Upper lobe of left lung (tissue), 6 donors: ENCODE data around the gene GMFB. TPM values are rescaled to one million over a fixed set of nuclear protein-coding genes. Genes with fewer than 3 reads are reported as not detected.

Experiments used
- ATAC-seq, 2 donors: fragments of 200-7000 bp; cut with Tn5 transposase; one replicate each; pipeline ENCODE4 v1.9.1; 2022; ENCODE audit warnings: mild to moderate bottlenecking in 2 of 2, moderate library complexity in 2 of 2; ENCODE audit not compliant: low FRiP score in 2 of 2
- DNase-seq, 2 donors: peaks; one replicate each; pipeline ENCODE4 v3.0.0-alpha.2; 2019 to 2020
- H3K27ac ChIP-seq, 4 donors: fragments of 200-600 bp; sonication (generic); one replicate each; pipeline ENCODE4 v1.5.1; 2016 to 2019
- H3K27me3 ChIP-seq, 4 donors: fragments of 200-600 bp; sonication (generic); one replicate each; pipeline ENCODE4 v1.5.1; 2017 to 2019
- H3K36me3 ChIP-seq, 4 donors: fragments of 200-600 bp; sonication (generic); one replicate each; pipeline ENCODE4 v1.5.1; 2016 to 2019
- H3K4me1 ChIP-seq, 4 donors: fragments of 200-600 bp; sonication (generic); one replicate each; pipeline ENCODE4 v1.5.1; 2018 to 2019
- H3K4me3 ChIP-seq, 4 donors: fragments of 200-600 bp; sonication (generic); one replicate each; pipeline ENCODE4 v1.5.1; 2017 to 2019; ENCODE audit warnings: mild to moderate bottlenecking in 2 of 4, moderate library complexity in 1 of 4
- H3K9me3 ChIP-seq, 4 donors: fragments of 200-600 bp; sonication (generic); one replicate each; pipeline ENCODE4 v1.5.1; 2018 to 2019
- EP300 ChIP-seq, 4 donors: sonication (generic); formaldehyde crosslinking; IDR thresholded peaks; one replicate each; pipeline ENCODE4 v1.5.1; 2017; ENCODE audit warnings: antibody characterized with exemption in 4 of 4, control low read depth in 2 of 4
- POLR2A ChIP-seq, 4 donors: fragments of 450-650 bp; IDR thresholded peaks; one replicate each; pipeline ENCODE4 v1.5.1; 2016 to 2017; ENCODE audit warnings: antibody characterized with exemption in 4 of 4, mild to moderate bottlenecking in 2 of 4
- POLR2AphosphoS5 ChIP-seq, 2 donors: sonication (generic); formaldehyde crosslinking; IDR thresholded peaks; one replicate each; pipeline ENCODE4 v1.5.1; 2017; ENCODE audit warnings: antibody characterized with exemption in 2 of 2
- WGBS, 2 donors: methylation state at CpG; one replicate each; pipeline ENCODE4 v1.1.5; 2017 to 2018; 5-methylcytosine and 5-hydroxymethylcytosine counted together
- total RNA-seq, 6 donors: library from RNA; depleted of rRNA in 4 of 6; stranded (reverse); fragments of >200 nt in 4 of 6; gene quantifications; one replicate each; pipeline versions ENCODE4 v1.1.0 to v1.2.1, GENCODE V29; 2016 to 2021
- TF ChIP-seq, protein P1 (sequence below), 6 experiments: fragments of 450-650 bp in 4 of 6; fragments of 200-600 bp in 2 of 6; sonication (generic) in 2 of 6; IDR thresholded peaks; one replicate each; pipeline ENCODE4 v1.5.1; 2016 to 2019; ENCODE audit warnings: antibody characterized with exemption in 6 of 6
- donor health status: DM: no; HTN: no; CAD: no; lungs with moderate emphysema.
- donor health status: DM: no; HTN: yes; CAD: no; lungs with severe emphysema.

GMFB gene
- total RNA-seq, 6 donors from 2014 or later, result 18.0 to 72.4 (median 43.9) TPM

DNA sequence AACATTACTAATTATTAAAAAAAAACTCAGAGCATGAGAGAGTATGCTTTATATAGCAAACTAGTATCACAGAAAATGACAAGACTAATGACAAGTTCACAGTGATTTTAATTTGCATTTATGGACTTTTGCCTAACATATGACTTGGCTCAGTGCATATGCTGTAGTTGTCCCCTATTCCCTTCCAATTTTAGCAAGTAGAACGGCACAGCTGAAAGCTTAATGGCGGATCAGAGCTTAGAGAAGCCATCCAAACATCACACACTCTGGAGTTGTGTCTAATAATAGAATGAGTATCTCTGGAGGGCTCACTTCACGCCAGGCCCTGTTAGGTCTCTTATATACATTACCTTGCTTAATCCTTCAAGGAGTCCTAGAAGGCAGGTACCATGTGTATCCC, 60.9 kb downstream of the GMFB start:
- no peak for ATAC-seq

DNA sequence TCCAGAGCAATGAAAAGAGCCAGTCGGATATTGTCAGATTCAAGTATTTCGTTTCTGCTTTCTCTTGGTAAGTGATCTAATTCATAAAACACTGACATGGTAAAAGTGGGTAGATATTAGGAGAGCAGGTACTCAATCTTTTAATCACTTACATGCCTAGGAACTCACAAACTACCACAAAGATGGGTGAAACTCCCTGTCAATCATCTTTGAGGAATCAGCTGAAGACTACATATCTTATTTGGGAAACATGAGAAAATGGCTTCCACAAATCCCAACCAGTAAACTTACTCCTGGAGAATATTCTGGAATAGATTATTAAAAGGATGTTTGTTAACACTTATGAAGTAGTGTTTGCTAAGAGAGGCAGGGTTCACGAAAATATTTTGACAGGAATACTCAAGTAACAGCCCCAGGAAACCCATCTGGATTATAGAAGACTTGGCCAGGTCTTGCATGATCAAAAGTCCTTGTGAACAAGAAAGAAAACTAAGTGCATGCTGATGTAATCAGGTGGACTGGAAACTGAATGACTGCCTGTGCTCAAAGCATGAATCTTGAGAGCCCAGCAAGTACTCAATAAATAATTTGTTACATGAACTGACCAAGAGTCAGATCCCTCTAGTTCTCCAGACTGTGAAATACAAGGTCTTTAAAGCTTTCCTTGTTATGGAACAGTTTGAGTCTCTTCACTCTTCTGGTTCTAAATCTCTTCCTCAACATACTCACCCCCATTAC, 63.1 kb downstream of the GMFB start:
- no peaks in the 10 kb centered on the region for H3K9me3 ChIP-seq
- TF ChIP-seq, protein P1, sequence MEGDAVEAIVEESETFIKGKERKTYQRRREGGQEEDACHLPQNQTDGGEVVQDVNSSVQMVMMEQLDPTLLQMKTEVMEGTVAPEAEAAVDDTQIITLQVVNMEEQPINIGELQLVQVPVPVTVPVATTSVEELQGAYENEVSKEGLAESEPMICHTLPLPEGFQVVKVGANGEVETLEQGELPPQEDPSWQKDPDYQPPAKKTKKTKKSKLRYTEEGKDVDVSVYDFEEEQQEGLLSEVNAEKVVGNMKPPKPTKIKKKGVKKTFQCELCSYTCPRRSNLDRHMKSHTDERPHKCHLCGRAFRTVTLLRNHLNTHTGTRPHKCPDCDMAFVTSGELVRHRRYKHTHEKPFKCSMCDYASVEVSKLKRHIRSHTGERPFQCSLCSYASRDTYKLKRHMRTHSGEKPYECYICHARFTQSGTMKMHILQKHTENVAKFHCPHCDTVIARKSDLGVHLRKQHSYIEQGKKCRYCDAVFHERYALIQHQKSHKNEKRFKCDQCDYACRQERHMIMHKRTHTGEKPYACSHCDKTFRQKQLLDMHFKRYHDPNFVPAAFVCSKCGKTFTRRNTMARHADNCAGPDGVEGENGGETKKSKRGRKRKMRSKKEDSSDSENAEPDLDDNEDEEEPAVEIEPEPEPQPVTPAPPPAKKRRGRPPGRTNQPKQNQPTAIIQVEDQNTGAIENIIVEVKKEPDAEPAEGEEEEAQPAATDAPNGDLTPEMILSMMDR (IDR thresholded peaks at IDR 0.05), result no peak
- TF ChIP-seq POLR2AphosphoS5 (IDR thresholded peaks at IDR 0.05) (no peak), EP300 (IDR thresholded peaks at IDR 0.05) (no peak), POLR2A (IDR thresholded peaks at IDR 0.05) (no peak)
- H3K4me3 ChIP-seq, result no peak overlapping the region
- WGBS, 2 donors, result 76 to 88% methylated on average over 3 of the region's 3 CpGs
- DNase-seq (no peak), ATAC-seq (no peak)
- H3K36me3 ChIP-seq, result peaks cover 4 to 66% (median 24%) of the 10 kb centered on the region in 4 donors
- H3K4me1 ChIP-seq, result no peaks in the 10 kb centered on the region
- no peaks in the 10 kb centered on the region for H3K27me3 ChIP-seq
- H3K27ac ChIP-seq, result peak overlapping the region in 1 of 4 donors; percentile 34

More for the DNA sequence above, 60.9 kb downstream of the GMFB start:
- Histone ChIP-seq H3K36me3 (peaks cover 4 to 72% (median 24%) of the 10 kb centered on the region in 4 donors), H3K27ac (no peak overlapping the region), H3K27me3 (no peaks in the 10 kb centered on the region), H3K4me3 (no peak overlapping the region), H3K4me1 (no peaks in the 10 kb centered on the region), H3K9me3 (no peaks in the 10 kb centered on the region)
- 86 to 87% methylated on average over 3 of the region's 3 CpGs for WGBS, 2 donors
- TF ChIP-seq EP300 (IDR thresholded peaks at IDR 0.05) (no peak), POLR2A (IDR thresholded peaks at IDR 0.05) (no peak)
- TF ChIP-seq, protein P1 (IDR thresholded peaks at IDR 0.05), result no peak
- no peak for DNase-seq

DNA sequence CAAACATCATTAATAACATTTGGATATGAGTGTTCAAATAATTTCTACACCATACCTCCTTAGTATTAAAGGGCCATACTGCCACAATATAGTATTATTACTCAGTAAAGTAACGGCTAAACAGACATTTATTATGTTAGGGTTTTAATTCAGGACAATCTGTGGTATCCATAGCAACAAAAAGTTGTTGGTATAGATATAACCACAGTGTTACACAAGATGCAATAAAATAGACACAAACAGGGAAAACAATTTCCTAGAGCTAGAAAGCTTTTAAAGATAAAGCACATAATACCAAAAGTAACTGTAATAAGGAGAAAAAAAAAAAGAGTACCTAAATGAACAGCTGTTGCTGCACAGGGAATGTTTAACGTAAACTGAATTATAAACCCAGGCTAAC, 63.7 kb downstream of the GMFB start:
- no peak overlapping the region for H3K4me3 ChIP-seq
- TF ChIP-seq, protein P1 (IDR thresholded peaks at IDR 0.05), result no peak
- TF ChIP-seq POLR2A (IDR thresholded peaks at IDR 0.05) (no peak), EP300 (IDR thresholded peaks at IDR 0.05) (no peak), POLR2AphosphoS5 (IDR thresholded peaks at IDR 0.05) (no peak)
- ATAC-seq (no peak), DNase-seq (no peak)
- H3K27me3 ChIP-seq, result no peaks in the 10 kb centered on the region
- no peak overlapping the region for H3K27ac ChIP-seq
- no peaks in the 10 kb centered on the region for H3K9me3 ChIP-seq
- WGBS, 2 donors, result 86 to 91% methylated on average over 2 of the region's 2 CpGs
- H3K4me1 ChIP-seq, result no peaks in the 10 kb centered on the region
- peaks cover 4 to 60% (median 21%) of the 10 kb centered on the region in 4 donors for H3K36me3 ChIP-seq

Other genes starting within 250 kb of the GMFB start
- 1 to 10 TPM in 4 of 6 donors, not detected in 2; 1.7 to 3.6 (median 3.1) TPM for gene CDKN3, start 92.0 kb downstream of the GMFB start, total RNA-seq
- 100 to 1,000 TPM in 1 of 6 donors, 10 to 100 TPM in 5; 37.7 to 105 (median 57.9) TPM for gene CNIH1, start 47.6 kb downstream of the GMFB start, total RNA-seq
- 10 to 100 TPM in 4 of 6 donors, 1 to 10 TPM in 2; 2.1 to 24.0 (median 16.7) TPM for gene CGRRF1, start 20.9 kb upstream of the GMFB start, total RNA-seq
- gene SAMD4A, start 78.1 kb upstream of the GMFB start, total RNA-seq, result 10 to 100 TPM; 26.0 to 68.3 (median 37.0) TPM